Small intestine (tissue), 7 donors: ENCODE results near the gene DCP1B. TPM values are rescaled to one million over a fixed set of nuclear protein-coding genes. Genes with fewer than 3 reads are reported as not detected.
A peak's percentile ranks its signal among the peaks of the same experiment; 100 is the strongest.

Experiments used
- DNase-seq, 2 donors: peaks; one replicate each; pipeline versions ENCODE4 v3.0.0 to v3.0.0-alpha.2; 2013
- FAIRE-seq: peaks from 2 replicates; lab custom pipeline; 2012; peaks lifted over from hg19 to GRCh38; lab: Jason Lieb, UNC
- H3K27ac ChIP-seq, 3 donors: one replicate each; pipeline ENCODE4 v1.5.1; 2013; ENCODE audit warnings: low read length in 2 of 3, mild to moderate bottlenecking in 2 of 3, control low read depth in 1 of 3, inconsistent platforms in 1 of 3, low read depth in 1 of 3, moderate library complexity in 1 of 3
- H3K27me3 ChIP-seq, 3 donors: one replicate each; pipeline ENCODE4 v1.6.1; 2013; ENCODE audit warnings: low read length in 3 of 3, inconsistent platforms in 1 of 3; ENCODE audit not compliant: control insufficient read depth in 3 of 3, insufficient read depth in 3 of 3
- H3K36me3 ChIP-seq, 3 donors: one replicate each; pipeline ENCODE4 v1.6.1; 2013; ENCODE audit warnings: low read length in 3 of 3, inconsistent platforms in 1 of 3, low read depth in 1 of 3, mild to moderate bottlenecking in 1 of 3, moderate library complexity in 1 of 3; ENCODE audit not compliant: control insufficient read depth in 3 of 3, insufficient read depth in 2 of 3
- H3K4me1 ChIP-seq, 3 donors: one replicate each; pipeline ENCODE4 v1.6.1; 2013; ENCODE audit warnings: low read length in 2 of 3, inconsistent platforms in 1 of 3, low read depth in 1 of 3, mild to moderate bottlenecking in 1 of 3, moderate library complexity in 1 of 3; ENCODE audit not compliant: control insufficient read depth in 3 of 3, insufficient read depth in 2 of 3
- H3K4me3 ChIP-seq, 3 donors: one replicate each; pipeline ENCODE4 v1.5.1; 2013; ENCODE audit warnings: low read length in 3 of 3, control low read depth in 1 of 3, inconsistent platforms in 1 of 3, low read depth in 1 of 3, mild to moderate bottlenecking in 1 of 3, moderate library complexity in 1 of 3
- H3K9me3 ChIP-seq, 2 donors: one replicate each; pipeline ENCODE4 v1.6.1; 2013; ENCODE audit warnings: low read depth in 1 of 2, low read length in 1 of 2; ENCODE audit not compliant: control insufficient read depth in 2 of 2, insufficient read depth in 1 of 2
- WGBS, 3 donors: extraction: QIAGEN DNeasy Blood & Tissue Kit; methylation state at CpG; one replicate each; pipeline ENCODE4 v1.1.7; 2013; 5-methylcytosine and 5-hydroxymethylcytosine counted together
- polyA plus RNA-seq, 4 donors: library from polyadenylated mRNA; stranded (reverse) in 3 of 4; unstranded in 1 of 4; fragments of 200-250 nt in 3 of 4; fragments of 120-200 nt in 1 of 4; gene quantifications; one replicate each; pipeline versions ENCODE4 v1.2.1 to v1.2.3, GENCODE V29; 2013
- donor health status: healthy with polysubstance abuse.
- donor health status: control.
- donor health status: control.
- donor health status: Bipolar disorder and iron deficiency.
- donor health status: healthy.

The DCP1B gene
- polyA plus RNA-seq, 4 donors, result 4.5 to 18.2 (median 7.9) TPM

- 44 to 75% (median 51%) methylated on average over 4 of the region's 4 CpGs for WGBS, 3 donors
- Histone ChIP-seq H3K9me3 (no peaks in the 10 kb centered on the region), H3K4me3 (no peak overlapping the region), H3K27ac (peak overlapping the region in 2 of 3 donors; percentile 46 to 52), H3K36me3 (no peaks in the 10 kb centered on the region), H3K4me1 (peaks cover 0 to 4% (median 0%) of the 10 kb centered on the region in 3 donors), H3K27me3 (no peaks in the 10 kb centered on the region)
- DNase-seq (no peak), FAIRE-seq (no peak)
Observed at GRCh38 chr12:2013527-2014223, 9.4 kb upstream of the DCP1B start.

GRCh38 chr12:2013086-2013485 lies 8.8 kb upstream of the DCP1B start:
- DNase-seq (no peak), FAIRE-seq (no peak)
- no peaks in the 10 kb centered on the region for H3K36me3 ChIP-seq
- H3K9me3 ChIP-seq, result no peaks in the 10 kb centered on the region
- H3K27ac ChIP-seq, result no peak overlapping the region
- peaks cover 0 to 4% (median 0%) of the 10 kb centered on the region in 3 donors for H3K4me1 ChIP-seq
- H3K27me3 ChIP-seq, result no peaks in the 10 kb centered on the region
- 83 to 86% (median 86%) methylated on average over 3 of the region's 3 CpGs for WGBS, 3 donors
- no peak overlapping the region for H3K4me3 ChIP-seq

DNA sequence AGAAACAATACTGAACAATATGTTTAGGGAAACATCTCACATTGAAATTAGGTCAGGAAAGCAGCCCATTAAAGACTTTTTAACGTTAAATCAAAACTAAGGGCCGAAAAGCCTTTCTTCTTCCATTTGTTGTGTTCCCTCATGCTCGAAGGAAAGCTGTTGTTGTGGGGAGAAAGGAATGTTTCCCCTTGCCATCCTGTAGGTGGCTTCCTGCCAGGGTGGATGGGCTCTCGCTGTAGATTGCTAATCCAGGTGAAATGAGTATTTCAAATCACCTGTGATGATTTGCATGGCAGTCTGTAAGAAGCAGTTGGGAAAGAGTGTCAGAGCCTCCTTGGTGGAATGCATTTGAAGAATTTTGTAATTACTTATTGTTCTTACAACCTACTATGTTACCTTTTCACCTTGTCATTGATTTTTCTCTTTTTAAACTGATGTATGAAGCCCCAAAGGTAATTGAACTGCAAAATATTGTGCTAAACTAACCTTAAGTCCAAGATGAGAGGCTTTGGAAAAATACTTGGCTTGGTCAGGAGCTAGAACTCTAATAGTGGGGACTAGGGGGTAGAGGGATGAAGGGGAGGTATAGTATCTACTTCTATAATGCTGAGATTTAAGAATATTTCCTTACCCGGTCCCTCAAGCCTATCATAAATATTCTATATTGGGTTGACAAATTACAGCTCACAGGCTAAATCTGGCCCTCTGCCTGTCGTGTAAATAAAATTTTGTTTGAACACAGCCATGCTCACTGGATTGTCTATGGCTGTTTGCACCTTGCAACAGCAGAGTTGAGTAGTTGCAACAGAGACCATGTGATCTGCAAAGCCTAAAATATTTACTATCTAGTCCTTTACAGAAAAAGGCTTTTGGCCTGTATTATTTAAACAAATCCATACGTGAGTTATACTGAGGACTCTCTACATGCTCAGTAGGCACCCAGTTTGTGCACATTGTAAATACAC lies 7.7 kb upstream of the DCP1B start:
- H3K9me3 ChIP-seq, result no peaks in the 10 kb centered on the region
- H3K4me3 ChIP-seq, result no peak overlapping the region
- DNase-seq, result no peak
- H3K4me1 ChIP-seq, result peaks cover 0 to 4% (median 0%) of the 10 kb centered on the region in 3 donors
- 77 to 82% (median 82%) methylated on average over 7 of the region's 7 CpGs for WGBS, 3 donors
- H3K27me3 ChIP-seq, result no peaks in the 10 kb centered on the region
- peak overlapping the region in 1 of 3 donors; percentile 20 for H3K27ac ChIP-seq
- no peak for FAIRE-seq
- no peaks in the 10 kb centered on the region for H3K36me3 ChIP-seq

GRCh38 chr12:2009623-2010022 lies 5.4 kb upstream of the DCP1B start:
- 14 to 40% (median 33%) methylated on average over 1 of the region's 1 CpG for WGBS, 3 donors
- no peak for DNase-seq

GRCh38 chr12:2008677-2009076 lies 4.4 kb upstream of the DCP1B start:
- Histone ChIP-seq H3K9me3 (no peaks in the 10 kb centered on the region), H3K36me3 (no peaks in the 10 kb centered on the region), H3K27me3 (no peaks in the 10 kb centered on the region), H3K4me1 (no peaks in the 10 kb centered on the region), H3K4me3 (no peak overlapping the region), H3K27ac (no peak overlapping the region)
- DNase-seq (no peak), FAIRE-seq (no peak)
- 68 to 87% (median 80%) methylated on average over 5 of the region's 5 CpGs for WGBS, 3 donors

More at GRCh38 chr12:2009623-2010022, 5.4 kb upstream of the DCP1B start:
- H3K36me3 ChIP-seq, result no peaks in the 10 kb centered on the region
- no peaks in the 10 kb centered on the region for H3K9me3 ChIP-seq
- no peak overlapping the region for H3K27ac ChIP-seq
- no peaks in the 10 kb centered on the region for H3K27me3 ChIP-seq
- H3K4me3 ChIP-seq, result no peak overlapping the region
- FAIRE-seq, result no peak
- peaks cover 0 to 2% (median 0%) of the 10 kb centered on the region in 3 donors for H3K4me1 ChIP-seq

DNA sequence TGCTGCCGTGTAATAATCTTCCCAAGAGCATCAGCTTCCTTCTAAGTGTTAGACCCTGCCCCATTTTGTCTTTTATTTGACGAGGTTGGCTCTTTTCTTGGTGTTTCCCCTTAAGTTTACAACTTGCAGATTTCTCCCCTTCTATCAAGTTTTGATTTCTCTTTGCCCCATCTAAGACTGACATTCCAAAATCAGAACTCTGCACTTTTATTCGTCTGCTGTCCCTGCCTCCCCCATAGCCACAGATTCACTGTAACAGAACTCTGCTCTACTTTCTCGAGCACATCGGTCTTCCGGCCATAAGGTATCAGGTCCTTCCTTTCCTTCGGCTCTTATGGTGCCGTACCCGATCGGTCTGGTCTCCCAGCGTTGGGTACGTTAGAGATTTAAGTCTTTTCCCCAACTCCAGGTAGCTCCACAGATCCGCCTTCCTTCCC lies 563 bp downstream of the DCP1B start:
- H3K9me3 ChIP-seq, result no peaks in the 10 kb centered on the region
- H3K4me1 ChIP-seq, result peaks cover 1 to 8% (median 4%) of the 10 kb centered on the region in 3 donors
- no peak for FAIRE-seq
- peak overlapping the region; percentile 86 to 90 (median 89) for H3K4me3 ChIP-seq
- 0 to 1% (median 1%) methylated on average over 13 of the region's 13 CpGs for WGBS, 3 donors
- no peak for DNase-seq
- no peaks in the 10 kb centered on the region for H3K36me3 ChIP-seq
- peak overlapping the region; percentile 75 to 94 (median 89) for H3K27ac ChIP-seq
- H3K27me3 ChIP-seq, result no peaks in the 10 kb centered on the region

GRCh38 chr12:1995205-1995896 lies 8.9 kb downstream of the DCP1B start:
- FAIRE-seq (no peak), DNase-seq (no peak)
- Histone ChIP-seq H3K27ac (no peak overlapping the region), H3K4me3 (no peak overlapping the region), H3K4me1 (peaks cover 0 to 13% (median 3%) of the 10 kb centered on the region in 3 donors), H3K9me3 (no peaks in the 10 kb centered on the region), H3K27me3 (no peaks in the 10 kb centered on the region), H3K36me3 (peaks cover 0 to 12% (median 2%) of the 10 kb centered on the region in 3 donors)
- WGBS, 3 donors, result 89 to 94% (median 89%) methylated on average over 4 of the region's 4 CpGs
